GM19240 (cell line): Measurements from ENCODE around the gene TAS2R41.

Source experiments
- DNase-seq: peaks from one replicate; pipeline ENCODE4 v3.0.0; 2011; ENCODE audit warnings: low spot score; ENCODE audit not compliant: insufficient read length

TAS2R41 gene

GRCh38 chr7:143477501-143478150 is at the start of gene TAS2R41:
TSS of gene TAS2R41 (plus strand) at chr7:143477873. CDS start at chr7:143477873, 0 bp downstream.
- no peak for DNase-seq

GRCh38 chr7:143429770-143430698 is 47.6 kb upstream of the TAS2R41 start:
- DNase-seq = no peak

- no peak for DNase-seq
Observed at GRCh38 chr7:143431109-143431508, 46.6 kb upstream of the TAS2R41 start.

GRCh38 chr7:143433759-143434158 is 43.9 kb upstream of the TAS2R41 start:
- no peak for DNase-seq

- DNase-seq = no peak
Observed at GRCh38 chr7:143434660-143435059, 43.0 kb upstream of the TAS2R41 start.

- no peak for DNase-seq
Observed at GRCh38 chr7:143435266-143435665, 42.4 kb upstream of the TAS2R41 start.

- no peak for DNase-seq
Observed at GRCh38 chr7:143436325-143436946, 41.2 kb upstream of the TAS2R41 start.

GRCh38 chr7:143437578-143437977 is 40.1 kb upstream of the TAS2R41 start:
- no peak for DNase-seq

GRCh38 chr7:143439866-143440265 is 37.8 kb upstream of the TAS2R41 start:
- no peak for DNase-seq

- no peak for DNase-seq
Observed at GRCh38 chr7:143443153-143443552, 34.5 kb upstream of the TAS2R41 start, which contains the start of gene TAS2R60. TSS of gene TAS2R60 (plus strand) at chr7:143443453. CDS start at chr7:143443453, 0 bp downstream.

- DNase-seq = no peak
Observed at GRCh38 chr7:143444063-143444782, 33.5 kb upstream of the TAS2R41 start.

- no peak for DNase-seq
Observed at GRCh38 chr7:143444785-143445184, 32.9 kb upstream of the TAS2R41 start.

GRCh38 chr7:143447466-143447865 is 30.2 kb upstream of the TAS2R41 start:
- DNase-seq = no peak

GRCh38 chr7:143448429-143448828 is 29.2 kb upstream of the TAS2R41 start:
- no peak for DNase-seq

GRCh38 chr7:143449793-143450192 is 27.9 kb upstream of the TAS2R41 start:
- no peak for DNase-seq

- no peak for DNase-seq
Observed at GRCh38 chr7:143451122-143451521, 26.6 kb upstream of the TAS2R41 start.

- DNase-seq = no peak
Observed at GRCh38 chr7:143451746-143452145, 25.9 kb upstream of the TAS2R41 start.

- DNase-seq = no peak
Observed at GRCh38 chr7:143452495-143452894, 25.2 kb upstream of the TAS2R41 start.

GRCh38 chr7:143454091-143454680 is 23.5 kb upstream of the TAS2R41 start:
- DNase-seq = no peak

GRCh38 chr7:143455491-143455890 is 22.2 kb upstream of the TAS2R41 start:
- DNase-seq = no peak

- no peak for DNase-seq
Observed at GRCh38 chr7:143455942-143456341, 21.7 kb upstream of the TAS2R41 start.
